OCI-LY1 (cell line): ENCODE results near the gene PMAIP1.

Source experiments
- EZH2 ChIP-seq: fragments of 200-600 bp; sonication (generic), shearing (Covaris generic); IDR thresholded peaks from 2 replicates; pipeline ENCODE4 v1.8.0; 2017; ENCODE audit warnings: borderline replicate concordance, mixed run types, mild to moderate bottlenecking, antibody characterized with exemption, low read length, moderate library complexity, mixed read lengths
- TF ChIP-seq, protein P1 (sequence below): fragments of 200-600 bp; sonication (generic), shearing (Covaris generic); IDR thresholded peaks from 2 replicates; pipeline ENCODE4 v1.5.1; 2017; ENCODE audit warnings: mild to moderate bottlenecking, antibody characterized with exemption, low read length, moderate library complexity, mixed read lengths

DNA sequence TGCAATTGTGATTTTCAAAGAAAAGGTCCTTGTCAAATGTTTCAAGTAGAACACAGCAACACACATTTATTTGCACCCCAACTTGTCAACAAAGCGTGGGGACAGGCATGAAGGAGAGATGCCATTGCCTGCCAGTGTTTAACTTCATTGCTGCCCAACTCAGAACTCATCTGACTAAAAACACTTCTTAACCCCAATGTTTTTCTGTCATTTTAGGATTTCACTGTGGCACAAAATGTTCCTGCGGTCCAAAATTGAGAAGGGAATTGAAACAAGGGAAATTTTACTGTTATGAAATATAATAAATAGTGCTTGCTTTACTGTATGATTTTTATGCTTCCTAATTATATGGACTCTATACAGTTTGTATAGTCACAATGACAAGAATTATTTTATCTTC is 45.7 kb downstream of the PMAIP1 start:
- TF ChIP-seq, protein P1, sequence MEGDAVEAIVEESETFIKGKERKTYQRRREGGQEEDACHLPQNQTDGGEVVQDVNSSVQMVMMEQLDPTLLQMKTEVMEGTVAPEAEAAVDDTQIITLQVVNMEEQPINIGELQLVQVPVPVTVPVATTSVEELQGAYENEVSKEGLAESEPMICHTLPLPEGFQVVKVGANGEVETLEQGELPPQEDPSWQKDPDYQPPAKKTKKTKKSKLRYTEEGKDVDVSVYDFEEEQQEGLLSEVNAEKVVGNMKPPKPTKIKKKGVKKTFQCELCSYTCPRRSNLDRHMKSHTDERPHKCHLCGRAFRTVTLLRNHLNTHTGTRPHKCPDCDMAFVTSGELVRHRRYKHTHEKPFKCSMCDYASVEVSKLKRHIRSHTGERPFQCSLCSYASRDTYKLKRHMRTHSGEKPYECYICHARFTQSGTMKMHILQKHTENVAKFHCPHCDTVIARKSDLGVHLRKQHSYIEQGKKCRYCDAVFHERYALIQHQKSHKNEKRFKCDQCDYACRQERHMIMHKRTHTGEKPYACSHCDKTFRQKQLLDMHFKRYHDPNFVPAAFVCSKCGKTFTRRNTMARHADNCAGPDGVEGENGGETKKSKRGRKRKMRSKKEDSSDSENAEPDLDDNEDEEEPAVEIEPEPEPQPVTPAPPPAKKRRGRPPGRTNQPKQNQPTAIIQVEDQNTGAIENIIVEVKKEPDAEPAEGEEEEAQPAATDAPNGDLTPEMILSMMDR = no peak
- no peak for TF ChIP-seq EZH2
